ENCODE measurements around the gene FYTTD1. TPM values are rescaled to one million over a fixed set of nuclear protein-coding genes. Genes with fewer than 3 reads are reported as not detected.

FYTTD1 gene
- total and polyA plus RNA-seq, 2 donors = 24.2 to 41.2 TPM

GRCh38 chr3:197807969-197808587 lies 58.4 kb downstream of the FYTTD1 start:
- WGBS = 98% methylated on average over 4 of the region's 4 CpGs
- Histone ChIP-seq H3K27me3 (ENCODE audit: control insufficient read depth in 2 of 2, insufficient read depth in 1 of 2, low read length in 1 of 2) (no peaks in the 10 kb centered on the region), H3K36me3 (ENCODE audit: control insufficient read depth in 2 of 2, insufficient read depth in 2 of 2, low read length in 1 of 2) (no peaks in the 10 kb centered on the region), H3K4me3 (ENCODE audit: low read length in 2 of 2) (no peak overlapping the region), H3K9me3 (ENCODE audit: control insufficient read depth in 2 of 2, insufficient read depth in 1 of 2, low read length in 1 of 2) (no peaks in the 10 kb centered on the region), H3K27ac (ENCODE audit: low read depth in 1 of 2, low read length in 1 of 2) (no peak overlapping the region), H3K4me1 (ENCODE audit: control insufficient read depth in 2 of 2, insufficient read depth in 2 of 2, low read length in 2 of 2) (no peaks in the 10 kb centered on the region)
- DNase-seq (ENCODE audit: low read depth in 6 of 9, low spot score in 9 of 9) = no peak

- DNase-seq (ENCODE audit: low read depth in 6 of 9, low spot score in 9 of 9) = no peak
- 74% methylated on average over 2 of the region's 2 CpGs for WGBS
- Histone ChIP-seq H3K4me1 (ENCODE audit: control insufficient read depth in 2 of 2, insufficient read depth in 2 of 2, low read length in 2 of 2) (no peaks in the 10 kb centered on the region), H3K27me3 (ENCODE audit: control insufficient read depth in 2 of 2, insufficient read depth in 1 of 2, low read length in 1 of 2) (no peaks in the 10 kb centered on the region), H3K4me3 (ENCODE audit: low read length in 2 of 2) (no peak overlapping the region), H3K27ac (ENCODE audit: low read depth in 1 of 2, low read length in 1 of 2) (no peak overlapping the region), H3K36me3 (ENCODE audit: control insufficient read depth in 2 of 2, insufficient read depth in 2 of 2, low read length in 1 of 2) (no peaks in the 10 kb centered on the region), H3K9me3 (ENCODE audit: control insufficient read depth in 2 of 2, insufficient read depth in 1 of 2, low read length in 1 of 2) (no peaks in the 10 kb centered on the region)
Measured at GRCh38 chr3:197809356-197810020, 59.8 kb downstream of the FYTTD1 start.

GRCh38 chr3:197810901-197811300 lies 61.2 kb downstream of the FYTTD1 start:
- WGBS = 96% methylated on average over 6 of the region's 6 CpGs
- H3K36me3 ChIP-seq (ENCODE audit: control insufficient read depth in 2 of 2, insufficient read depth in 2 of 2, low read length in 1 of 2) = no peaks in the 10 kb centered on the region
- no peak for DNase-seq (ENCODE audit: low read depth in 6 of 9, low spot score in 9 of 9)
- H3K4me3 ChIP-seq (ENCODE audit: low read length in 2 of 2) = no peak overlapping the region
- H3K9me3 ChIP-seq (ENCODE audit: control insufficient read depth in 2 of 2, insufficient read depth in 1 of 2, low read length in 1 of 2) = no peaks in the 10 kb centered on the region
- H3K4me1 ChIP-seq (ENCODE audit: control insufficient read depth in 2 of 2, insufficient read depth in 2 of 2, low read length in 2 of 2) = no peaks in the 10 kb centered on the region
- no peak overlapping the region for H3K27ac ChIP-seq (ENCODE audit: low read depth in 1 of 2, low read length in 1 of 2)
- H3K27me3 ChIP-seq (ENCODE audit: control insufficient read depth in 2 of 2, insufficient read depth in 1 of 2, low read length in 1 of 2) = no peaks in the 10 kb centered on the region

- no peak for DNase-seq (ENCODE audit: low read depth in 6 of 9, low spot score in 9 of 9)
- Histone ChIP-seq H3K36me3 (ENCODE audit: control insufficient read depth in 2 of 2, insufficient read depth in 2 of 2, low read length in 1 of 2) (no peaks in the 10 kb centered on the region), H3K4me3 (ENCODE audit: low read length in 2 of 2) (no peak overlapping the region), H3K27ac (ENCODE audit: low read depth in 1 of 2, low read length in 1 of 2) (no peak overlapping the region), H3K4me1 (ENCODE audit: control insufficient read depth in 2 of 2, insufficient read depth in 2 of 2, low read length in 2 of 2) (no peaks in the 10 kb centered on the region), H3K27me3 (ENCODE audit: control insufficient read depth in 2 of 2, insufficient read depth in 1 of 2, low read length in 1 of 2) (no peaks in the 10 kb centered on the region), H3K9me3 (ENCODE audit: control insufficient read depth in 2 of 2, insufficient read depth in 1 of 2, low read length in 1 of 2) (no peaks in the 10 kb centered on the region)
- WGBS = 97% methylated on average over 3 of the region's 3 CpGs
Measured at GRCh38 chr3:197811343-197811742, 61.7 kb downstream of the FYTTD1 start.

- Histone ChIP-seq H3K27ac (ENCODE audit: low read depth in 1 of 2, low read length in 1 of 2) (no peak overlapping the region), H3K4me1 (ENCODE audit: control insufficient read depth in 2 of 2, insufficient read depth in 2 of 2, low read length in 2 of 2) (no peaks in the 10 kb centered on the region), H3K27me3 (ENCODE audit: control insufficient read depth in 2 of 2, insufficient read depth in 1 of 2, low read length in 1 of 2) (no peaks in the 10 kb centered on the region), H3K9me3 (ENCODE audit: control insufficient read depth in 2 of 2, insufficient read depth in 1 of 2, low read length in 1 of 2) (no peaks in the 10 kb centered on the region), H3K36me3 (ENCODE audit: control insufficient read depth in 2 of 2, insufficient read depth in 2 of 2, low read length in 1 of 2) (no peaks in the 10 kb centered on the region), H3K4me3 (ENCODE audit: low read length in 2 of 2) (no peak overlapping the region)
- no peak for DNase-seq (ENCODE audit: low read depth in 6 of 9, low spot score in 9 of 9)
- 98% methylated on average over 4 of the region's 4 CpGs for WGBS
Measured at GRCh38 chr3:197814372-197814771, 64.7 kb downstream of the FYTTD1 start.

- 93% methylated on average over 8 of the region's 8 CpGs for WGBS
- no peaks in the 10 kb centered on the region for H3K9me3 ChIP-seq (ENCODE audit: control insufficient read depth in 2 of 2, insufficient read depth in 1 of 2, low read length in 1 of 2)
- no peaks in the 10 kb centered on the region for H3K27me3 ChIP-seq (ENCODE audit: control insufficient read depth in 2 of 2, insufficient read depth in 1 of 2, low read length in 1 of 2)
- DNase-seq (ENCODE audit: low read depth in 6 of 9, low spot score in 9 of 9) = no peak
- no peaks in the 10 kb centered on the region for H3K4me1 ChIP-seq (ENCODE audit: control insufficient read depth in 2 of 2, insufficient read depth in 2 of 2, low read length in 2 of 2)
- no peak overlapping the region for H3K27ac ChIP-seq (ENCODE audit: low read depth in 1 of 2, low read length in 1 of 2)
- no peak overlapping the region for H3K4me3 ChIP-seq (ENCODE audit: low read length in 2 of 2)
- H3K36me3 ChIP-seq (ENCODE audit: control insufficient read depth in 2 of 2, insufficient read depth in 2 of 2, low read length in 1 of 2) = peaks cover 16 to 24% of the 10 kb centered on the region in 2 donors
Measured at GRCh38 chr3:197820550-197821335, 71.1 kb downstream of the FYTTD1 start.

- Histone ChIP-seq H3K36me3 (ENCODE audit: control insufficient read depth in 2 of 2, insufficient read depth in 2 of 2, low read length in 1 of 2) (peaks cover 25 to 46% of the 10 kb centered on the region in 2 donors), H3K9me3 (ENCODE audit: control insufficient read depth in 2 of 2, insufficient read depth in 1 of 2, low read length in 1 of 2) (no peaks in the 10 kb centered on the region), H3K4me3 (ENCODE audit: low read length in 2 of 2) (no peak overlapping the region), H3K4me1 (ENCODE audit: control insufficient read depth in 2 of 2, insufficient read depth in 2 of 2, low read length in 2 of 2) (no peaks in the 10 kb centered on the region), H3K27ac (ENCODE audit: low read depth in 1 of 2, low read length in 1 of 2) (no peak overlapping the region), H3K27me3 (ENCODE audit: control insufficient read depth in 2 of 2, insufficient read depth in 1 of 2, low read length in 1 of 2) (no peaks in the 10 kb centered on the region)
- WGBS = 97% methylated on average over 3 of the region's 3 CpGs
- no peak for DNase-seq (ENCODE audit: low read depth in 6 of 9, low spot score in 9 of 9)
Measured at GRCh38 chr3:197829397-197830045, 79.8 kb downstream of the FYTTD1 start.

- DNase-seq (ENCODE audit: low read depth in 6 of 9, low spot score in 9 of 9) = no peak
- H3K27ac ChIP-seq (ENCODE audit: low read depth in 1 of 2, low read length in 1 of 2) = no peak overlapping the region
- no peaks in the 10 kb centered on the region for H3K27me3 ChIP-seq (ENCODE audit: control insufficient read depth in 2 of 2, insufficient read depth in 1 of 2, low read length in 1 of 2)
- H3K9me3 ChIP-seq (ENCODE audit: control insufficient read depth in 2 of 2, insufficient read depth in 1 of 2, low read length in 1 of 2) = no peaks in the 10 kb centered on the region
- no peaks in the 10 kb centered on the region for H3K4me1 ChIP-seq (ENCODE audit: control insufficient read depth in 2 of 2, insufficient read depth in 2 of 2, low read length in 2 of 2)
- peaks cover 30 to 48% of the 10 kb centered on the region in 2 donors for H3K36me3 ChIP-seq (ENCODE audit: control insufficient read depth in 2 of 2, insufficient read depth in 2 of 2, low read length in 1 of 2)
- 90% methylated on average over 6 of the region's 6 CpGs for WGBS
- H3K4me3 ChIP-seq (ENCODE audit: low read length in 2 of 2) = no peak overlapping the region
Measured at GRCh38 chr3:197830308-197830966, 80.8 kb downstream of the FYTTD1 start.

Data from thymus (tissue), 11 donors.